ENCODE data around the gene KATNB1.
"Not testable (repeated sequence)": the region's sequence is repeated elsewhere in the genome, so short reads cannot be mapped to it uniquely, and the experiment has no call there.

Gene KATNB1

DNA sequence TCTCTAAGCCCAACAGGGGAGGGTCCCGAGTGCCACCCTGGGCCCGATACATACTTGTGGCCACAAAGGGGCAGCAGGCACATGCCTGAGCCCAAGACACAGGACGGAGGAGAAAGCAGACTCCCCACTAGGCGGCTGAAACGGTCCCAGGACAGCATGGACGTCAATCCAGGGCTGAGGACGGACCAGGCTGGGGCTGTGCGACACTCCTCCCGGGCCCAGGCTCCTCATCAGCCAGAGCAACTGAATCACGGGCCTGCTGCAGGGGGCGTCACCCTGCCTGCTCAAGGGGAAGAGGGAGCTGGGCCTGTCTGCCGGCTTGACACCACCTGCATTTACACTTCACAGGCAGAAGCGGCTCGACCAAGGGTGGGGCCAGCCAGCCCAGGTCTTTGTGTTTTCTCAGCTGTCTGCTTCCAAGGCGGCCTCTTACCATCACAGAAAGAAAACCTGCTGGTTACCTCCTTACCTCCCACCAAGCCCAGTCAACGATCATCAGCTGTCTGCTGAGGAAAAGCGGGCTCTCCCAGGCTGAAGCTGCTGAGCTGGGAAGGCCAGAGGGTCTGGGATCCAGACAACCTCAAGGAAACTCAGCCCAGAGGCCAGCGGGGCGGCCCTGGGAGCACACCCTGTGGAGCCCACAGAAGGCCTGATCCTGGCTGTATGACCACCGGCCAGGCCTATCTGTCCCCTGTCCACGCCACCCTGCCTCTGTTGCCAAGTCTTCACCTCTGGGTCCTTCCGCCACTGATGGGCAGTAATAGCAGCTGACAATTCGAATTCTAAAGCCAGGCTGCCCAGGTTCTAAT lies 40.3 kb downstream of the KATNB1 start:
- TF ChIP-seq OSR1 (CRISPR knock-in tag; IDR thresholded peaks at IDR 0.05) (no peak), ISL1 (CRISPR knock-in tag; IDR thresholded peaks at IDR 0.05) (no peak), CSDC2 (CRISPR knock-in tag; IDR thresholded peaks at IDR 0.05) (no peak), SNAI2 (CRISPR knock-in tag; IDR thresholded peaks at IDR 0.05) (no peak), ZNF70 (CRISPR knock-in tag; IDR thresholded peaks at IDR 0.05) (no peak), ZFP30 (CRISPR knock-in tag; IDR thresholded peaks at IDR 0.05) (no peak), ARNTL (CRISPR knock-in tag; IDR thresholded peaks at IDR 0.05; ENCODE audit: borderline replicate concordance, low read depth) (no peak), BACH2 (CRISPR knock-in tag; IDR thresholded peaks at IDR 0.05; ENCODE audit: borderline replicate concordance) (no peak), ESRRG (CRISPR knock-in tag; IDR thresholded peaks at IDR 0.05) (no peak), GLIS3 (CRISPR knock-in tag; IDR thresholded peaks at IDR 0.05) (no peak), RARB (CRISPR knock-in tag; IDR thresholded peaks at IDR 0.05) (no peak), ZNF565 (CRISPR knock-in tag; conservative IDR thresholded peaks at IDR 0.05; ENCODE audit: low read depth) (no peak), TOX (CRISPR knock-in tag; IDR thresholded peaks at IDR 0.05; ENCODE audit: borderline replicate concordance) (no peak), ZC3H10 (CRISPR knock-in tag; IDR thresholded peaks at IDR 0.05) (no peak), ZNF8 (CRISPR knock-in tag; IDR thresholded peaks at IDR 0.05) (no peak)
- TF ChIP-seq, protein P1, sequence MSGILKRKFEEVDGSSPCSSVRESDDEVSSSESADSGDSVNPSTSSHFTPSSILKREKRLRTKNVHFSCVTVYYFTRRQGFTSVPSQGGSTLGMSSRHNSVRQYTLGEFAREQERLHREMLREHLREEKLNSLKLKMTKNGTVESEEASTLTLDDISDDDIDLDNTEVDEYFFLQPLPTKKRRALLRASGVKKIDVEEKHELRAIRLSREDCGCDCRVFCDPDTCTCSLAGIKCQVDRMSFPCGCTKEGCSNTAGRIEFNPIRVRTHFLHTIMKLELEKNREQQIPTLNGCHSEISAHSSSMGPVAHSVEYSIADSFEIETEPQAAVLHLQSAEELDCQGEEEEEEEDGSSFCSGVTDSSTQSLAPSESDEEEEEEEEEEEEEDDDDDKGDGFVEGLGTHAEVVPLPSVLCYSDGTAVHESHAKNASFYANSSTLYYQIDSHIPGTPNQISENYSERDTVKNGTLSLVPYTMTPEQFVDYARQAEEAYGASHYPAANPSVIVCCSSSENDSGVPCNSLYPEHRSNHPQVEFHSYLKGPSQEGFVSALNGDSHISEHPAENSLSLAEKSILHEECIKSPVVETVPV (CRISPR knock-in tag; IDR thresholded peaks at IDR 0.05), result no peak
- TF ChIP-seq, protein P2, sequence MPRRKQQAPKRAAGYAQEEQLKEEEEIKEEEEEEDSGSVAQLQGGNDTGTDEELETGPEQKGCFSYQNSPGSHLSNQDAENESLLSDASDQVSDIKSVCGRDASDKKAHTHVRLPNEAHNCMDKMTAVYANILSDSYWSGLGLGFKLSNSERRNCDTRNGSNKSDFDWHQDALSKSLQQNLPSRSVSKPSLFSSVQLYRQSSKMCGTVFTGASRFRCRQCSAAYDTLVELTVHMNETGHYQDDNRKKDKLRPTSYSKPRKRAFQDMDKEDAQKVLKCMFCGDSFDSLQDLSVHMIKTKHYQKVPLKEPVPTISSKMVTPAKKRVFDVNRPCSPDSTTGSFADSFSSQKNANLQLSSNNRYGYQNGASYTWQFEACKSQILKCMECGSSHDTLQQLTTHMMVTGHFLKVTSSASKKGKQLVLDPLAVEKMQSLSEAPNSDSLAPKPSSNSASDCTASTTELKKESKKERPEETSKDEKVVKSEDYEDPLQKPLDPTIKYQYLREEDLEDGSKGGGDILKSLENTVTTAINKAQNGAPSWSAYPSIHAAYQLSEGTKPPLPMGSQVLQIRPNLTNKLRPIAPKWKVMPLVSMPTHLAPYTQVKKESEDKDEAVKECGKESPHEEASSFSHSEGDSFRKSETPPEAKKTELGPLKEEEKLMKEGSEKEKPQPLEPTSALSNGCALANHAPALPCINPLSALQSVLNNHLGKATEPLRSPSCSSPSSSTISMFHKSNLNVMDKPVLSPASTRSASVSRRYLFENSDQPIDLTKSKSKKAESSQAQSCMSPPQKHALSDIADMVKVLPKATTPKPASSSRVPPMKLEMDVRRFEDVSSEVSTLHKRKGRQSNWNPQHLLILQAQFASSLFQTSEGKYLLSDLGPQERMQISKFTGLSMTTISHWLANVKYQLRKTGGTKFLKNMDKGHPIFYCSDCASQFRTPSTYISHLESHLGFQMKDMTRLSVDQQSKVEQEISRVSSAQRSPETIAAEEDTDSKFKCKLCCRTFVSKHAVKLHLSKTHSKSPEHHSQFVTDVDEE (CRISPR knock-in tag; IDR thresholded peaks at IDR 0.05), result no peak
- TF ChIP-seq, protein P3, sequence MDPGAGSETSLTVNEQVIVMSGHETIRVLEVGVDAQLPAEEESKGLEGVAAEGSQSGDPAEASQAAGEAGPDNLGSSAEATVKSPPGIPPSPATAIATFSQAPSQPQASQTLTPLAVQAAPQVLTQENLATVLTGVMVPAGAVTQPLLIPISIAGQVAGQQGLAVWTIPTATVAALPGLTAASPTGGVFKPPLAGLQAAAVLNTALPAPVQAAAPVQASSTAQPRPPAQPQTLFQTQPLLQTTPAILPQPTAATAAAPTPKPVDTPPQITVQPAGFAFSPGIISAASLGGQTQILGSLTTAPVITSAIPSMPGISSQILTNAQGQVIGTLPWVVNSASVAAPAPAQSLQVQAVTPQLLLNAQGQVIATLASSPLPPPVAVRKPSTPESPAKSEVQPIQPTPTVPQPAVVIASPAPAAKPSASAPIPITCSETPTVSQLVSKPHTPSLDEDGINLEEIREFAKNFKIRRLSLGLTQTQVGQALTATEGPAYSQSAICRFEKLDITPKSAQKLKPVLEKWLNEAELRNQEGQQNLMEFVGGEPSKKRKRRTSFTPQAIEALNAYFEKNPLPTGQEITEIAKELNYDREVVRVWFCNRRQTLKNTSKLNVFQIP (CRISPR knock-in tag; IDR thresholded peaks at IDR 0.05; ENCODE audit: borderline replicate concordance, low read depth), result no peak
- TF ChIP-seq, protein P4, sequence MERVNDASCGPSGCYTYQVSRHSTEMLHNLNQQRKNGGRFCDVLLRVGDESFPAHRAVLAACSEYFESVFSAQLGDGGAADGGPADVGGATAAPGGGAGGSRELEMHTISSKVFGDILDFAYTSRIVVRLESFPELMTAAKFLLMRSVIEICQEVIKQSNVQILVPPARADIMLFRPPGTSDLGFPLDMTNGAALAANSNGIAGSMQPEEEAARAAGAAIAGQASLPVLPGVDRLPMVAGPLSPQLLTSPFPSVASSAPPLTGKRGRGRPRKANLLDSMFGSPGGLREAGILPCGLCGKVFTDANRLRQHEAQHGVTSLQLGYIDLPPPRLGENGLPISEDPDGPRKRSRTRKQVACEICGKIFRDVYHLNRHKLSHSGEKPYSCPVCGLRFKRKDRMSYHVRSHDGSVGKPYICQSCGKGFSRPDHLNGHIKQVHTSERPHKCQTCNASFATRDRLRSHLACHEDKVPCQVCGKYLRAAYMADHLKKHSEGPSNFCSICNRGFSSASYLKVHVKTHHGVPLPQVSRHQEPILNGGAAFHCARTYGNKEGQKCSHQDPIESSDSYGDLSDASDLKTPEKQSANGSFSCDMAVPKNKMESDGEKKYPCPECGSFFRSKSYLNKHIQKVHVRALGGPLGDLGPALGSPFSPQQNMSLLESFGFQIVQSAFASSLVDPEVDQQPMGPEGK (CRISPR knock-in tag; IDR thresholded peaks at IDR 0.05; ENCODE audit: borderline replicate concordance), result no peak
- peak; percentile 31; the same call in 1 of the 3 replicates for ATAC-seq

DNA sequence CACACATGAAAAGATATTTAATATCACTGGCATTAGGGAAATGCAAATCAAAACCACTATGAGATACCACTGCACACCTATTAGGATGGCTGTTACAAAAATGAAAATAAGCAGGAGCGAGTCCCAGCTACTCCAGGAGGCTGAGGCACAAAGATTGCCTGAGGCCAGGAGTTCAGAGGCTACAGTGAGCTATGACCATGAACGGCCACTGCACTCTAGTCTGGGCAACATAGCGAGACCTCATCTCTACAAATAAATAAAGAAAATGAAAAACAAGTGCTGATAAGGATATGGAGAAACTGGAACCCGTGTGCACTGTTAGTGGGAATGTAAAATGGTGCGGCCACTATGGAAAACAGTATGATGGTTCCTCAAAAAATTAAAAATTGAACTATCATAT lies 43.1 kb downstream of the KATNB1 start:
- ATAC-seq, result no peak
- TF ChIP-seq ZNF565 (CRISPR knock-in tag; conservative IDR thresholded peaks at IDR 0.05; ENCODE audit: low read depth), result no peak
- TF ChIP-seq TCF4 (CRISPR knock-in tag; IDR thresholded peaks at IDR 0.05; ENCODE audit: borderline replicate concordance), result no peak
- TF ChIP-seq ZC3H10 (CRISPR knock-in tag; IDR thresholded peaks at IDR 0.05), result no peak
- TF ChIP-seq ISL1 (CRISPR knock-in tag; IDR thresholded peaks at IDR 0.05), result no peak
- TF ChIP-seq ARNTL (CRISPR knock-in tag; IDR thresholded peaks at IDR 0.05; ENCODE audit: borderline replicate concordance, low read depth), result no peak
- no peak for TF ChIP-seq OSR1 (CRISPR knock-in tag; IDR thresholded peaks at IDR 0.05)
- TF ChIP-seq, protein P3 (CRISPR knock-in tag; IDR thresholded peaks at IDR 0.05; ENCODE audit: borderline replicate concordance, low read depth), result no peak
- TF ChIP-seq, protein P2 (CRISPR knock-in tag; IDR thresholded peaks at IDR 0.05), result no peak
- no peak for TF ChIP-seq ZNF8 (CRISPR knock-in tag; IDR thresholded peaks at IDR 0.05)

DNA sequence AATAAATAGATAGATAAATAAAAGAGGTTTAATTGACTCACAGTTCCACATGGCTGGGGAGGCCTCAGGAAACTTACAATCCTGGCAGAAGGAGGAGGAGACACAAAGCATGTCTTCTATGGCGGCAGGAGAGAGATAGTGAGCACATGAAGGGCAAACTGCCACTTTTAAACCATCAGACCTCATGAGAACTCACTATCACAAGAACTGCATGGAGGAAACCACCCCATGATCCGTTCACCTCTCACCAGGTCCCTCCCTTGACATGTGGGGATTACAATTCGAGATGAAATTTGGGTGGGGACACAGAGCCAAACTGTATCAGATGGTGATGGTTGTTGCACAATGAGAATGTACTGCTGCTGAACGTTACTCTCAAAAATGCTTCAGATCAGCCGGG lies 44.3 kb downstream of the KATNB1 start:
- not testable (repeated sequence) for ATAC-seq
